Measurements from ENCODE around the gene MED15.

MED15 gene

DNA sequence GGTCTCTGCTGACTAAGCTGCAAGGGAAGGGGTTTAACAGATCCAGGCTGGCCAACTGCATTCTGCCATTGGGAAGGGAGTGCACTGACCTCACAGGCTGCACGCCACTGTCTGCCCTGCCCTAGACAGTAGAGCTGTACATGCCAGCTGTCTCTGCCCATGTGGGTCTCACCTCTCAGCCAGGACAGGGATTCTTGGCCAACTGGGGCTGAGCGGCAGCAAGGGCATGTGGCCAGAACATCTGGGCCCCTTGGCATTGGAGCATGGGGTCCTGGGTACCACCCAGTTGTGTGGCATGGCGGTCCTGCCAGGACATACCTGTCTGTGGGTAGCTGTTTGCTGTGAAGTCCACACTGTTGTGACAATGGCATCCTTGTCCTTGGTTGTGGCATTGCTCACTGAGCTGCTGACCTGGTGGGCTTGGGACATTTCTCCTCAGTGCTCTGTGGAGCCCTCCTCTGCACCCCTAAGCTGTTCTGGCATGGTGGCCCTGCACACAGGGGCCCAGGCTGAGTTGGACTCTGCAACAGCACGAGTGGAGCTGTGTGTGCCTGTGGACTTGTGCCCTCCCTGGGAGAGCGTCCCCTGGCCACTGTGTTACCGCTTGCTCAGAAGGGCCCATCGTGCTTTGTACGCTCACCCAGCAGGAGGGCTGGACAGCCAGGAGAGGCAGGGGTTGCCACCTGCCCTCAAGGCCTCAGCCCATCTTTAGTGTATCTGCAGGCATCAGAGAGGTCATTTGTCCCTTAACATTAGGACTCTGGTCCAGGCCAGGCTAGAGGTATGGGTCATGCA is 46.7 kb downstream of the MED15 start:
- DNase-seq, result no peak

DNA sequence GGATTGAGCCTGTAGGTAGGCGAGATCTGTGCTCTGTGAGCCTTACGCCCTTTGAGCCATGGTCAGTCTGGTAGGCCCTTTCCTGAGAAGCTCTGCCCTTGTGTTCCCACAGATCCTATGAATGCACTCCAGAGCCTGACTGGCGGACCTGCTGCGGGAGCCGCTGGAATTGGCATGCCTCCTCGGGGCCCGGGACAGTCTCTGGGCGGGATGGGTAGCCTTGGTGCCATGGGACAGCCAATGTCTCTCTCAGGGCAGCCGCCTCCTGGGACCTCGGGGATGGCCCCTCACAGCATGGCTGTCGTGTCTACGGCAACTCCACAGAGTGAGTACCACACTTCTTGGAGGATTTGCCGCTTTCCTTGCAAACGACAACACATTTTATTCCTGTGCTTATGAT is 47.4 kb downstream of the MED15 start:
- DNase-seq, result no peak

- DNase-seq, result no peak
Observed at GRCh38 chr22:20558534-20558933, 51.1 kb downstream of the MED15 start.

- no peak for DNase-seq
Observed at GRCh38 chr22:20559174-20559760, 51.9 kb downstream of the MED15 start.

- no peak for DNase-seq
Observed at GRCh38 chr22:20560716-20561115, 53.3 kb downstream of the MED15 start.

DNA sequence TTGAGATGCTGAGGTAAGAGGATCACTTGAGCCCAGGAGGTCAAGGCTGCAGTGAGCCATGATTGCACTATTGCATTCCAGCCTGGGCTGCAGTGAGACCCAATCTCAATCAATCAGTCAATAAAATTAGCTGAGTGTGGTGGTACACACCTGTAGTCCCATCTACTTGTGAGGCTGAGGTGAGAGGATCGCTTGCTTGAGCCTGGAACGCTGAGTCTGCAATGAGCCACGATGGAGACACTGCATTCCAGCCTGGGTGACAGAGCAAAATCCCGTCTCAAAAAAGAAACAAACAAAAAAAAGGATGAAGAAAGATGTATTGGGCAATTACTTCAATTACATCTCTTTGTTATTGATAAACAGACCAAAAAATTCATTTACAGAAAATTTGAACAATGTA is 54.5 kb downstream of the MED15 start:
- no peak for DNase-seq

DNA sequence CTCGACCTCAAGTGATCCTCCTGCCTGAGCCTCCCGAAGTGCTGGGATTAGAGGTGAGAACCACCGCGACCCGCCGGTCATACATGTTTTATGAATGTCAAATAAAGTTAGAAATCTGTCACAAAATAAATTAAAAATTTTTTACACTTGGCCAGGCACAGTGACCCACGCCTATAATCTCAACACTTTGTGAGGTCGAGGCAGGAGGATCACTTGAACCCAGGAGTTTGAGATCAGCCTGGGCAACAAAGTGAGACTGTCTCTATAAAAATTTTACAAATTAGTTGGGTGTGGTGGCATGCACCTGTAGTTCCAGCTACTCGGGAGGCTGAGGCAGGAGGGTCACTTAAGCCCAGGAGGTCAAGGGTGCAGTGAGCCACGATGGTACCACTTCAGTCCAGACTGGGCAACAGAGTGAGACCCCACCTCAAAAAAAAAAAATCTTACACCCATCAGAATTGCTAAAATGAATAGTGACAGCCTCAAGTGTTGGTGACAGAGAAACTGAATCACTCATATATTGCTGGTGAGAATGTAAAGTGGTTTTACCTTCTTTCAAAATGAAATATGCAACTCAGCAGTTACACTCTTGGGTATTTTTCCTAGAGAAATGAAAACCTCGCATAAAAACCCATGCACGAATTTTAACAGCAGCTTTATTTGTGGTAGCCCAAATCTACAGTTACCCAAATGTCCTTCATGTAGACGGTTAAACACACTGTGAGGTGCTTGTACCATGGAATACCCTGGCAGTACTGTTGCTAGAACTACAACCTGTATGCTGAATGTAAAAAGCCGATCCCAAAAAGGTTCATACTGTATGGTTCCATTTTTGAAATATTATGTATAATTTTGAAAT is 55.4 kb downstream of the MED15 start:
- DNase-seq, result no peak

DNA sequence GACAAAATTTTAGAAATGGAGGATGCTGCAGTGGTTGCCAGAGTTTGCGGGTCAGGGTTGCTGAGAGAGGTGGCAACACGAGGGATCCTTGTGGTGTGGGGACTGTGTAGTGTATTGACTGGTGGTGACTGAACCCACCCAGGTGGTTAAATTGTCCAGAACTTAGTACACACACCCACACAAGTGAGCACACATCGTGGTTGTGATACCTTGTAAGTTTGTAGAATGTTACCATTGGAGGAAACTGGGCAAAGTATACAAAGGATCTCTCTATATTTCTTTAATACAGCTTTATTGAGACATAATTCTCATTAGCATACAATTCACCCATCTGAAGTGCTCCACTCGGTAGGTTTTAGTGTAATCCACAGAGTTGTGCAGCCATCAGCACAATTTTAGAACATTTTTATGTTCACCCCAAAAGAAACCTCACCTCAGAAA is 56.1 kb downstream of the MED15 start:
- DNase-seq, result peak; percentile 50 to 56

DNA sequence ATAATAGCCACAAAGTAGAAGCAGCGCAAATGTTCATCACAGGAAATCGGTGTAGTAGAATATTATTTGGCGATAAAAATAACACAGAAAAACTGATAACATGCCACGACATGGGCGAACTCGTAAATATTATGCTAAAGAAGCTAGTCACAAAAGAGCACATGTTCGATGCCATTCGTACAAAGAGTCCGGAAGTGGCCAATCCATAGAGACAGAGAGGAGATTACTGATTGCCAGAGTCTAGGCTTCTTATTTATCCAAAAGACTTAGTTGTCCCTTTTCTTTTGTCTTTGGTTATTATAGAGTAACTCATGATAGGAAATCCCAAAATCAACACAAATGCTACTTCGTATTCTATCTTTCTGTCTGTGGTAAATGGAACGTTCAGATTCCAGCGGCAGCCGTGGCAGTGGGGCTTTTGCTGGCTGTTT is 56.5 kb downstream of the MED15 start:
- DNase-seq, result no peak

DNA sequence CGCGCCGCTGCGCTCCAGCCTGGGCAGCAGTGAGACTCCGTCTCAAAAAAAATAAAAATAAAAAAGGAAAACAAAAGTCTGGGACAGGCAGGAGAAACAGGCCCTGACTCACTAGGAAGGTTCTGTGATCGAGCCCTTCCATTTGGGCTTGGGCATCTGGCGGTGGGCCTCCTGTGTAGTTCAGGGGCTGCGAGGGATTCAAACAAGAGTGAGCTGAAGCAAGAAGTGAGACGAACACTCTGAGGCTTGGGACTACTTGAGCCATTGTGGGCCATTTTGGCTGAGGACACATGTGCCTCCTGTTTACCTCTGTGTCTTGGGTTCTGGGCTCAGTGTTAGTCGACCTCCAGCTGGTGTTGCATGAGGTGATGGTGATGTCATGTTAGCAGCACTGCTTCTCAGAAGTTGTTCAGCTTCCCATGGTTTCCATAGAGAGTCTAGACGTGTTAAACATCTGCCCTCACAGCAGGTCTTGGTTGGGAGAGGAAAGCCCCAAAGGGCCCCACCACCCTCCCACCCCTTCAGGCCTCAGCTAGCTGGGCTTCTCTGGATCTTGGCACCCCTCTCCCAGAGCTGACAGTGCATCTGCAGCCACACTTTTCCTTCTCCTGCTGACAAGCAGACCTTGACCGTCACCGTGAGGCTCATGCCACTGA is 57.8 kb downstream of the MED15 start:
- DNase-seq, result peak in 1 of 2 experiments; percentile 32

DNA sequence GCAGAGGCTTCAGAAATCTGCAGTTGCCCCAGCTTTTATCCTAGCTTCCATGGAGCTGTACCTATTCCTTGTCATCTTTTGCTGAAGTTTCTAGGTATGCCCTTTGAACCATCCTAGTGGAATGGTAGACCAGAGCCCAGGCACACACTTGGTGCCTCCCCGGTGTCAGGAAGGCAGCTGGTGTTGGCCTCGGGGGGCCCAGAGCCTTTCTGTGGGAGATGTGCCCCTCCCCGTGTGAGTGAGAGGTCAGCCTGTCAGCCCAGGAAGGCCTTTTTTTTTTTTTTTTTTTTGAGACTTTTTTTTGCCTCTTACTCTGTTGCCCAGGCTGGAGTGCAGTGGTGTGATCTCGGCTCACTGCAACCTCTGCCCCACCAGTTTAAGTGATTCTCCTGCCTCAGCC is 58.4 kb downstream of the MED15 start:
- DNase-seq, result no peak

DNA sequence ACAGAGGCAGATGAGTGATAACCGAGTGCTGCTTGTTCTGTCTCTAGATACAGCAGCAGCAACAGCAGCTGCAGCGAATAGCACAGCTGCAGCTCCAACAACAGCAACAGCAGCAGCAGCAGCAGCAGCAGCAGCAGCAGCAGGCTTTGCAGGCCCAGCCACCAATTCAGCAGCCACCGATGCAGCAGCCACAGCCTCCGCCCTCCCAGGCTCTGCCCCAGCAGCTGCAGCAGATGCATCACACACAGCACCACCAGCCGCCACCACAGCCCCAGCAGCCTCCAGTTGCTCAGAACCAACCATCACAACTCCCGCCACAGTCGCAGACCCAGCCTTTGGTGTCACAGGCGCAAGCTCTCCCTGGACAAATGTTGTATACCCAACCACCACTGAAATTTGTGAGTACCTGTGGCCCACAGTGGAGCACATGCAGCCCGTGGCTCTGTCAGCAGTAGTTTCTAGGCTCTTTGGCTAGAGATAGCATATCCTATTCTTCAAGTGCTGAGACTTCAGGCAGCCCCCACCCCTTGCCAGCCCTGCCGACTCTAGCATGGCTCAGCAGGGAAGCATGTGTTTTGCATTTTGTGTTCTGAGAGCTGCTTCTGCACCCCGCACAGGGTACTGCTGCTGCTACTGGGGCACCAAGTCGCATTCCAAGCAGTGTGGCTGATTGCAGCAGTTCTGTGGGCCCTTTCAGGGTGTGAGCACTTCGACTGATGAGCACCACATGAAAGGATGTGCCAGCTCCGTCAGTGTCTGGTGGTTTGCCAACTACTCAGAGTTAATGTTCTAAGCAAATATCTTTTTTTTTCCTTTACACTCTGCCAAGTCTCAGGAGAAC is 59.2 kb downstream of the MED15 start:
- DNase-seq, result peak; percentile 51 to 58

DNA sequence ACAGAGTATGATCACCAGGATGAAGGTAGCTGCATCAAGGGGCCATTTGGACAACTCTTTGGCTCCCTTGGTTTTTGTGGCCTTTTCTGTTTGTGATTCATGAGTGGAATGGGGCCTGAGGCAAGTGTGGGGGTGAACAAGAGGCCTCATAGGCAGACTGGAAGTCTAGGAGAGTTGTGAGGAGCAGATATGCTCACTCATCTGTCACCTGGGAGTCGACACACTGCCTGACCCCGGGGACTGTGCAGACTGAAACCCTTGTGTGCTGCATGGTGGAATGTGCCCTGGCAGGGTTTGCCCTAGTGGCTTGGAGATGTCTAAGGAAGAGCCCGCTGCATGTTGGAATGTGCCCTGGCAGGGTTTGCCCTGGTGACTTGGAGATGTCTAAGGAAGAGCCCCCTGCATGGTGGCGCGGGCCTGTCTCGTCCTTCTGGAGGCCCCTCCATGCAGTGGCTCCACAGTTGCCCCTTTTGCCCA is 60.0 kb downstream of the MED15 start:
- DNase-seq, result no peak

DNA sequence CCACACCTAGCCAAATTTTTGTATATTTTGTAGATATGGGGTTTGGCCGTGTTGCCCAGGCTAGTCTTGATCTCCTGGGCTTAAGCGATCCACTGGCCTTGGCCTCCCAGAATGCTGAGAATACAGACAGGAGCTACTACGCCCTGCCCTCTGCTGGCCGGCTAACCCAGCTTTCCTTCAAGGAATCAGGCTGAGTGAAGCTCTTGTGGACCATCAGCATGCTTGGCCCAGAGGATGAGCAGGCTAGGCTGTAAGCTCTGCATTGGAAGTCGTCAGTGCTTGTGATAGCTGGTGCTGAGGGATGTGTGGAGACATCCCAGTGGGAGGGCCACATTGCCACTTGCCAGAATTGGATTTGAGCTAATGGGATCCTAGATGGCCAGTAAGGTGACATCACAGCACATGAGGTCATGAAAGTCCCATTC is 60.6 kb downstream of the MED15 start:
- DNase-seq, result no peak

DNA sequence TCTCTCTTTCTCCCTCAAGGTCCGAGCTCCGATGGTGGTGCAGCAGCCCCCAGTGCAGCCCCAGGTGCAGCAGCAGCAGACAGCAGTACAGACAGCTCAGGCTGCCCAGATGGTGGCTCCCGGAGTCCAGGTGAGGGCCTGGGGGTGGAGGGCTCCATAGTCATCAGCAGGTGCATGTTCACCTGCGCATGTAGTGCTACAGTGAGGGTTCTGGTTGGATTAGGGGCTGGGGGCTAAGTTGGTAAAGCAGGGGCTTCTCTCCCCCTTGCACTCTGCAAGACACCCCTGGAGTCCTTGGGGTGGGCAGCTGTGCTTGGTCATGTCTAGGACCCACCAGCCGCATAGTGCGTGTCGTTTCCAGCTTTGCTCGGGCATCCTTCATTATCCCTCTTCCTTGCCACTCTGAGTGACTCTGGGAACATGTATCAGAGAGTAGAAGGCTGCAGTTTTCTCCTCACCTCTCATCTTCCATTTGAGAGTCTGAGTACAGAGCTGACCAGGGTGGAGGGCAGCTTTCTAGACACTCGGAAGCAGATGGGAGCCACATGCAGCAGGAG is 61.2 kb downstream of the MED15 start:
- no peak for DNase-seq

GRCh38 chr22:20569059-20570058 is 61.9 kb downstream of the MED15 start:
- DNase-seq, result peak; percentile 77 to 82

GRCh38 chr22:20571078-20571503 is 63.7 kb downstream of the MED15 start:
- no peak for DNase-seq

DNA sequence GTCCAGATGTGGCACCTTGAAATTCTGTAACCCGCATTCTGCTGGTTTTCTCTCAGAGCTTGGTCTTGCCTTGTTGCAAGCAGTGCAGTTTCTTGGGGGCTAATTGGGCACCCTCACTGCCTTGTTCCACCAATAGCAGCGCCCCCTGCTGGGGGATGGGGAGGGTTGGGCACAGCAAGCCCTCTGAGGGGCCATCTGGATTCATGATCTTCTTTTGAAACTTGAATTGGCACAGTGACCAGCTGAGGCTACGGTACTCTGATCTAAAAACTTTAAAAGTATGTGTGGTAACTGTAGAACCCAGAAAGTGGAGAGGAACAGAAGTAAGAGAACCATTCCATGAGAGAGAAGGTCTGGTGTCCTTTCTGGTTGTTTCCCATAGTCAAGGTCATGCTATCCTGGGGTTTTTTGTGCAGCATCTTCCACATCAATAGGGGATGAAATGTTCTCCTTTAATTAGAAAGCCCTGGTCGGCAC is 64.2 kb downstream of the MED15 start:
- peak; percentile 76 to 77 for DNase-seq

DNA sequence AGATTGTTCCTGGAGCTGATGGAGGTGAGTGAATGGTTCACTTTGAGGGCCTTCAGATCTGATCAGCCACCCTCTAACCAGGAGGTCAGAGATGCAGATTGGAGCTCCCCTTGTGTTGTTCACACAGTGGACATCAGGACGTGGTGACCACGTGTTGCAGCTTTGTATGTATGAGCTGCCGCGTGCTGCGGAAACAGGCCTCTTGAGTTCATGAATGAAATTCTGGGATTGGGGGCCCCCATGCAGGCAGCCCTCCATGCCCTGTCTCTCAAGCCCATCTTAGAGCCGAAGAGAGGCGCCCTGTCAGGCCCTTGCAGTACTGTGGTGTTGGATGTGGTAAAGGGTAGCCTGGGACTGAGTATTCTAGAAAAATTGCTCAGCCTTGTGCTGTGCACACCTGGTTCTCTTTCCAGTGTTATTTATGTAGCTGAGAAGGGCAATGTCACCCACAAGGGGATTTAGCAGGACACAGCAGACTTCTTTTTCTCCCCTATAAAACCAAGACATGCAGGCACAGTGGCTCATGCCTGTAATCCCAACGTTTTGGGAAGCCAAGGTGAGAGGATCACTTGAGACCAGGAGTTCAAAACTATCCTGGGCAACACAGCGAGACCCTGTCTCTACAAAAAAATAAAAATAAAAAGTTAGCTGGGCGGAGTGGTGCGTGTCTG is 64.9 kb downstream of the MED15 start:
- DNase-seq, result no peak

Data from activated T-cell treated with anti-CD3 and anti-CD28 coated beads, Interleukin-2, amount 50 U/mL, for 48 hours (primary cell).